GM06990 (cell line): ENCODE results near the gene H1-8.
"Not testable (repeated sequence)": the region's sequence is repeated elsewhere in the genome, so short reads cannot be mapped to it uniquely, and the experiment has no call there.

Source experiments
- DNase-seq: peaks from one replicate; pipeline ENCODE4 v3.0.0-alpha.2; 2011; ENCODE audit not compliant: insufficient read length; ENCODE audit errors: extremely low read depth
- H3K27me3 ChIP-seq: replicated peaks from 2 replicates; pipeline ENCODE4 v1.6.0; 2011; ENCODE audit warnings: low read length; ENCODE audit not compliant: control insufficient read depth, insufficient read depth
- H3K36me3 ChIP-seq: 2 replicates; pipeline ENCODE4 v1.5.1; 2011; ENCODE audit warnings: low read length; ENCODE audit not compliant: control insufficient read depth, insufficient read depth
- H3K4me3 ChIP-seq: replicated peaks from 2 replicates; pipeline ENCODE4 v1.5.1; 2011; ENCODE audit warnings: low read depth, mild to moderate bottlenecking, control low read depth, low read length
- CTCF ChIP-seq: IDR thresholded peaks from 2 replicates; pipeline ENCODE4 v1.5.1; 2011; ENCODE audit warnings: low read length, control low read depth, mild to moderate bottlenecking, inconsistent platforms; ENCODE audit not compliant: insufficient read depth, poor library complexity, severe bottlenecking

H1-8 gene

GRCh38 chr3:129506231-129506742 is 36.7 kb upstream of the H1-8 start:
- no peaks in the 10 kb centered on the region for H3K27me3 ChIP-seq
- H3K4me3 ChIP-seq: no peak overlapping the region
- no peak for TF ChIP-seq CTCF
- H3K36me3 ChIP-seq: peaks cover 3% of the 10 kb centered on the region
- no peak for DNase-seq

DNA sequence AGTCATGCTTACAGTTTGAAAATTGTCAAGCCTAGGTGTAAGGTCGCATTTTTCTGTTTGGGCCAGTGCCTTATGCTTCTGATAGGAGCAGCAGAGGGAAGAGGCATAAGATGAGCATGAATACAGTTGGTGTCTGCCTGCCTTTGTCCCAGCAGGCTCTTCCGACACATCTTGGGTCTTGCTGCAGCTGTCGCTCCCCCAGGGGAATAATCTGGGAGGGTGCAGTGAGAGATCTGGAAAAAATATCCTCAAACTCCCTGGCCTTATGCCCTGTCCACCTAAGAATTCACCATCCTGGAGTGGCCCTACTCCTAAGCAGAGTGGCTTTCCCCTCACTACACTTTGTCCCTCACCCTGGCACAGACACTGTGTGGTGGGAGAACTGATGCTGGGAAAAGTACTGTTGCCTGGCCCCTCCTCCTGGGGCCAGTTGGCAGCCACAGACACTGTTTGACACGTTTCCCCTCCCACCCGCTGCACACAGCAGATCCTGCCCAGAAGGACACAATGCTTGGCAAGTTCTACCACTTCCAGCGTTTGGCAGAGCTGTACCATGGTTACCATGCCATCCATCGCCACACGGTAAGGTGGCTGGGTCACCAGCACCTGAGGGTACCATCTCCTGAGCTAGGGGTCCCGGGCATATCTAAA is 35.7 kb upstream of the H1-8 start:
- no peak for TF ChIP-seq CTCF
- no peak for DNase-seq
- Histone ChIP-seq H3K27me3 (no peaks in the 10 kb centered on the region), H3K4me3 (no peak overlapping the region), H3K36me3 (peaks cover 3% of the 10 kb centered on the region)

DNA sequence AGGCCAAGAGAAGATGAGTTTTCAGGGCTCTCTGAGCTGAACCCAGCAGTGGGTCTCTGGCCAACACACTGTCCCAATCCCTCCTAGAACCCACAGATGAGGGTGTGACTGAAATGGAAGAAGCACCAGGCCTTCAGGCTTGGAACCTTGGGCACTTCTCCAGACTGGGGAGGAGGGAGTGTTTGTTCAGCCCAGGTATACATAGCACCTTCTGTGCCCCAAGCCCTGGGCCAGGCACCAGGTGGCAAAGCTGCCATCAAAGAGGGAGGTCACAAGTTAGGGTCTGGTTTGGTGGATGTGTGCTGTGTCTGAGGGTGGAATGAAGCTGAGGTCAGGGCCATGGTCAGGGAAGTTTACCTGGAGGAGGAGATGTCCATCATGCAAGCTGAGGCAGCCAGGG is 30.4 kb upstream of the H1-8 start:
- no peak for DNase-seq
- peaks cover 2% of the 10 kb centered on the region for H3K36me3 ChIP-seq
- no peak for TF ChIP-seq CTCF
- no peaks in the 10 kb centered on the region for H3K27me3 ChIP-seq
- no peak overlapping the region for H3K4me3 ChIP-seq

GRCh38 chr3:129513705-129514104 is 29.3 kb upstream of the H1-8 start:
- Histone ChIP-seq H3K4me3 (no peak overlapping the region), H3K27me3 (no peaks in the 10 kb centered on the region), H3K36me3 (peaks cover 2% of the 10 kb centered on the region)
- no peak for DNase-seq
- TF ChIP-seq CTCF: no peak

GRCh38 chr3:129514110-129514509 is 28.9 kb upstream of the H1-8 start:
- Histone ChIP-seq H3K27me3 (no peaks in the 10 kb centered on the region), H3K36me3 (peaks cover 2% of the 10 kb centered on the region), H3K4me3 (no peak overlapping the region)
- TF ChIP-seq CTCF: no peak
- no peak for DNase-seq

GRCh38 chr3:129514563-129514962 is 28.4 kb upstream of the H1-8 start:
- no peaks in the 10 kb centered on the region for H3K27me3 ChIP-seq
- no peak for DNase-seq
- no peak for TF ChIP-seq CTCF
- no peak overlapping the region for H3K4me3 ChIP-seq
- peaks cover 2% of the 10 kb centered on the region for H3K36me3 ChIP-seq

DNA sequence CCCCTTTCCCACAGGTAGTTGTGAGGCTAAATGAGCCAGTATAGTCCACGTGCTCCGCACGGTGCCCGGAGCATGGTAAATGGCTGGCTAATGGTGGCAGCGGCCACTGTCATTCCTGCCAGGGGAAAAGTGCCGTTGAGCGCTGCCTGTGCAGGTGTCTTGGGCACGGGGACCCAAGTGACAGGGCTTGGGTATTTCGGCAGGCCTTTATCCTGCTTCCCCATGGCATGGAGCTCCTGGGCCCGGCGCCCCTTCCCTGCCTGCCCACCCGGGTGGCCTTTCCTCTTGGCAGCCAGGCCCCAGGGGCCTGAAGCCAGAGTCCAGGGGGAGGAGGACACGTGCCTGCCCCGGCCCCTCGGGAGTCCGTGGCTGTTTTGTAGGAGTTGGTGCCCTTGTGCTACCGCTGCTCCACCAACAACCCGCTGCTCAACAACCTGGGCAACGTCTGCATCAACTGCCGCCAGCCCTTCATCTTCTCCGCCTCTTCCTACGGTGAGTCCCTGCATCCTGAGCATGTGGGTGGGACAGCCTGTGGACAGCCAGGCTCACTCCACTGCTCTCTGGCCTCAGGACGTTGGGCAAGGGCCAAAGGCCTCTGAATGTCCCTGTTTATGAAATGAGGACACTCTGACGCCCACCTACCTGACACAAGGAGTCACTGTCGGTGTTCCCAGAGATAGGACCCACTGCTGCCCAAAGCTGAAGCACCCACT is 27.7 kb upstream of the H1-8 start:
- H3K4me3 ChIP-seq, H3K27me3 ChIP-seq, DNase-seq, H3K36me3 ChIP-seq: not testable (repeated sequence)
